ENCODE data around the gene FLT1.

The FLT1 gene

DNA sequence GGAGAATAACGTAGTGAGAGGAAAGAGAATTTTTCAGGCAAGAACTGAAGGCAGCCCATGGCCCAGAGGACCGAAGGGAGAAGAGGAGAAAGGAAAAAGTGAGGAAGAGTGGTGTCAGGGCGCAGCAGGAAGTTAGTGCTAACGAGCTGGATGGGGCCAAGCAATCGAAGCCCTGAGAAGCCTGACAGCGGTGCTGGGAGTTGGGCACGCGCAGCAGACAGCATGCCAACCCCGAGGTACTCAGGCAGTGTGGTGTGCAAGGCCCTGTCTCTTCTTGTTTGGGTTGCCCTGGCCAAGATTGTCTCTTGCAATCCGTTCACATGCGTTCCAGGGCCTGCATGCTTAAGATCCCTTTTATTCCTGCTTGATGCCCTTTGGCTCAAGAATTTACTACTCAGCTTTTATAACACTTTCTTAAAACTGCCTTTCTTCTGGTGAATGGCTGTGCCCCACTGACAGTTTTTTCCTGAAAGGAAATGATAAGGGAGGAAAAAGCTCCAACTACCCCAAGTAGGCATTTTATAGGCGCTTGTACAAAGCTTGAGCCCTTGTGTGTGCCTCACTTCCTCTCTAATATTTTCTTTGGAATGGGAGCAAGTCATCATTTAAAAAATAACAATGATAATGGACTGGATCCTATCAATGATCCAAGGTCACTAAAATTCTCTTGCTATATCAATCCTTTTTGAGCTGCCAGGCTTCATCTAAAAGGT lies 115.4 kb downstream of the FLT1 start:
- no peak for DNase-seq

DNA sequence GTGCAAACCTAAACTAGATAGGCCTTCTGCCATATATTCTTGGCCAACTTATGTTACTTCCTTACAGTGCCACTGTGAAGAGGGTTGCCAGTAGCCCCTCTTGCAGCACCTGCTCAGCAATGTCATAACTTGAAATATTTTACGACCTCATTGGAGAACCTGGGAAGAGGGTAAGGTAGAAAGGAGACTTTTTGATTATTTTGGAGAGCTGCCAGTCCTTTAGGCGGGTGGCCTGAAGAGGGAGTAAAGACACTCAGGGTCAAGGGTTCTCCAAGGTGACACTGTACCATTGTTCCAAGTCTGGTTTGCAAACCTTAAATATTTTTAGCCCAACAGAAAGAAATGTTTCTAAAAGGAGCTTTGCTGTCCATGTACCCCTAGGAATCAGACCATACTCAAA lies 118.3 kb downstream of the FLT1 start:
- no peak for DNase-seq

DNA sequence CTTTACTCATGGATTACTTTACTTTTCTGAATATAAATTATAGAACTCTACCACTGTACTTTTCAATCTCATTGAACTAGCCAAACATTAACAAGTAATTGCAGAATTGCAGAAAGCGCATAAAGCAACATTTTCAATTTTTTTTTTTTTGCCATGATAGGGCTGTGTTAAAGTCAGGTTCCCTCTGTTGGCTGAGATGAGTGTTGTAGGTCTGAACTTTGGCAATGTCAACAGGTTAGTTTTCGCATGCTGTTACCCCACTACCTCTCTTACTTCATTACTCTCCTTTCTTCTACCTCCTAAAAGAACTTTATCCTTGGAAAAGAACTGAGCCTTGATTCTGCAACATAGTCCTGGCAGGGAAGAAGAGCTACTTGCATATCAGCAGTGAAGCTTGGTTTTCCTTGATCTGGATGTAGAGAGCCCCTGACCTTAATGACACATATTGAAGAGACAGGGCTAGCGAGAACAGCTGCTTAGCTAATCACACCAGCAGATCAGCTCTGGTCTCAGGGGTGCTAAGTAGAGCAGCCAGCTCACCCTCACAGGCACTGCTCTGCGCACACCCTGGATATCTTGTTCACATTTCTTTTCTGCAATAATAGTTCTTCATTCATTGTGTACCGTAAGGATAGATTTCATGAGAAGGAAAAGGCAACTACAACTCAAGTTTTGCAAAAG lies 119.5 kb downstream of the FLT1 start:
- no peak for DNase-seq

- DNase-seq = no peak
Observed at GRCh38 chr13:28373810-28374209, 121.1 kb downstream of the FLT1 start.

- DNase-seq = no peak
Observed at GRCh38 chr13:28370448-28370847, 124.5 kb downstream of the FLT1 start.

- no peak for DNase-seq
Observed at GRCh38 chr13:28358708-28359107, 136.2 kb downstream of the FLT1 start.

DNA sequence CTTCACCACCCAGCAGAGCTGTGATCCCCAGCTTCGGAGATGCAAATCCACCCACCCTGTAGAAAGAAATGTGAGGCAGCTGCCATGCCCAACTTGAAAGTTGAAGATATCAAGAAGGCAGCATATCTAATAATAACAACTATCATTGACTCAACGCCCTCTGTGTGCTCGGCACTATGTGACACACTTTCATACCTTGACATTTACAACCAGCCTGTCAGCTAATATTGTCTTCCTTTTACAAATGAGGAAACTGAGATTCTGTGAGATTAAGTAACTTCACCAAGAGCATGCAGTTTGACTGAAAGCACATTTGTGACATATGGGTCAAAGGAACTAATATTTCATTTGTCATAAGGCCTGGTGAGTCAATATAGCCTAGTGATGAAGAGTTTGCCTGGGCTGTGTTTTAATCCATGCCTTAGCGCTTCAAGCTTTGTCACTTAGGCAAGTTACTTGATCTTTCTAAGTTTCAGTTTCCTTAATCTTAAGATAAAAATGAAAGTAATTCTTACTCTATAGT lies 137.0 kb downstream of the FLT1 start:
- DNase-seq = no peak

DNA sequence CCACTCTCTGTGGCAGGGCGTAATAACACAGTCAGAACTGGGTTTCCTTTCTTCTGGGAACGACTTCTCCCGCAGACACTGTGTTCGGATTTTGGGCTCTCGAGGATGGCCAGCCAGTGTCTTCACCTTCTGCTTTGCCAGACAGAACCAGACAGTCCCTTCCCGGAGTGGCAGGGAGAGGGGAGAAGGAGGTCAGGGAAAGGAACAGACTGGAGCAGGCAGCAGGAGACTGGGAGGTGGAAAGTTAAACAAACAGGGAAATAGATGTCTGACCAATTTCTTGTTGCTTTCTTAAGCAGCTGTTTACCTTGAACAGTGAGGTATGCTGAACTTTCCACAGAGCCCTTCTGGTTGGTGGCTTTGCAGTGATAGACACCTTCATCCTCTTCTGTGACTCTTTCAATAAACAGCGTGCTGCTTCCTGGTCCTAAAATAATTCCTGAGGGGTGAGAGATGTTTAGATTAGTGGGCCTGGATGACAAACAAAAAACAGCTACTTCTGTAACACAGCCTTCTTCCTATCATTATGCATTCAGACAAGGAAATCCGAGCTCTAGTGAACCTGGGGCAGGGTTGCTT lies 137.6 kb downstream of the FLT1 start:
- DNase-seq = no peak

DNA sequence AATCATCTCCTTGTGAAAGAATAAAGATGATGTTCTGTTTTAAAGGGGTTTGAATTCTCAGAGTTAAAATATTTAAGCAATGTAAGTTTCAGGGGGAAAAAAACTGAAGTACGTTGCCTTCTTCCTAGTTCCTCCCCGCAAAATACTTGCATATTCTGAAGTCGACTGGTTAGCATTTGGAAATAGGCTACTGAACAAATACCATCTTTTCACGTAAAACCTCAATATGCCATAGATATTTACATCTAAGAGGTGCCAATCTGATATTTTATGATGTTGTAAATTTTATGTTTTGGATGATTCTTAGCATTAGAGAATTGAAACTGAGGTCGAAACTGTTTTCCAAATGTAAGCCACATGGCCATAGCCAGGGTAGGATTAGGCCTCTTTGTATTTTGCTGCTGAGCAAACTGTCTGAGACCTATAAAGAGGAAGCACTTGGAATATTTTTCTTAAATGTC lies 138.3 kb downstream of the FLT1 start:
- DNase-seq = no peak

DNA sequence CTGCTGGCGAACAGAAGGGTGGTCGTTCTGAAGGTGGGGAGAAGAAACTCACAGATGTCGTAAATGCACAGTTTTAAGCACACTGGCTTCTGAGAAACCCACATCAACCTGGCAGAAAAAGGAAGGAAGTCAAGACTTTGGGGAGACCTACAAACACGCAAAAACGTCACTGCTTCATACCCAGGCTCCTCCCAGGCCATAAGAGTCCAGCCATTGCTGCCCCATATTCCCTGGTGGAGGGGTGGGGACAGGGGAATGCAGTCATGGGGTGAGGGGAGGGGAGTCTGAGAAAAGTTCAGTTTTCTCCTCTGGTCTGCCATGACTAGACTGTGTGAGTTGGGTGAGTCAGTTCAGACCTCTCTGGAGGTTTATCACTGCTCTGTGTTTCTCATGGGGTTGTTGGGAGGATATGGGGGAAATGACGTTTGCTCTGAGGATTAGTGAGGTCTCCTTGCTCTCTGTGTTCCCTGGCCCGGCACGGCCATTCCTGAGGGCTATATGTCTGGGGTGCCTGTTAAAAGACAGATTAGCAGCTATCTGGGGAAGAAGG lies 139.0 kb downstream of the FLT1 start:
- DNase-seq = no peak

DNA sequence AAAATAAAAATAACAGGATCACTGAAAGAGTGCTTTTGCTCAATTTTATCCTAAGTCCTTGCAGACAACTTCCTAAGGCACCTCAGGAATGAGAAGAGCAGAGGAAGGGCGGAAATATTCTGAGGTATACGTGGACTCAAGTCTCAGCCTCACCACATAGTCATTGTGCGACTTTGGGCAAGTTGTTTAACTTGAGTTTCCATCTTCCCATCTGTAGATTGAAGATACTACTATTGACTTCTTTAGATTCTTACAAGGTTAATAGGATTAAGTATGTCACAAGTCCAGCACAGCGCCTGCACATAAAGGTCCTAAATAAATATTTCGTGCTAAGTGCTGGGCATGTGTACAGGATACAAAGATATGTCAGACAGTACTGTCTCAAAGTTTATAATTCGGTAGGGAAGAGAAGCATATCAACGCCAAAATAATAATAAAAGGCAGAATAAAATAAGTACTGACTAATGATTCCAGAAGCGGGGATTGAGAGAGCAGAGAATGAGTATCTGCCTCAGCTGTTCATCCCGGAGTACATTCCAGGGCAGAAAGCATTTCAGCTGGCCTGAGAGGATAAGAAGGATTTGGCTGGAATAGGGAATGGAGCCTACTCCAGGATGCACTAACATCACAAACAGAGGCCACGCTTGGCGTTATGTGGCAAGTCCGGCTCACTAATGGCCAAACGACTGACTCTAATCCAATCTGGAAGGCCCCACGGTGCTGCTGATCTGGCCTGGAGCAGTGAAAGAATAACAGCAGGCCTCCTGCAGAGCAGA lies 139.7 kb downstream of the FLT1 start:
- DNase-seq = no peak

- no peak for DNase-seq
Observed at GRCh38 chr13:28353679-28354078, 141.2 kb downstream of the FLT1 start.

- DNase-seq = no peak
Observed at GRCh38 chr13:28349907-28350654, 144.8 kb downstream of the FLT1 start.

- no peak for DNase-seq
Observed at GRCh38 chr13:28349371-28349770, 145.6 kb downstream of the FLT1 start.

DNA sequence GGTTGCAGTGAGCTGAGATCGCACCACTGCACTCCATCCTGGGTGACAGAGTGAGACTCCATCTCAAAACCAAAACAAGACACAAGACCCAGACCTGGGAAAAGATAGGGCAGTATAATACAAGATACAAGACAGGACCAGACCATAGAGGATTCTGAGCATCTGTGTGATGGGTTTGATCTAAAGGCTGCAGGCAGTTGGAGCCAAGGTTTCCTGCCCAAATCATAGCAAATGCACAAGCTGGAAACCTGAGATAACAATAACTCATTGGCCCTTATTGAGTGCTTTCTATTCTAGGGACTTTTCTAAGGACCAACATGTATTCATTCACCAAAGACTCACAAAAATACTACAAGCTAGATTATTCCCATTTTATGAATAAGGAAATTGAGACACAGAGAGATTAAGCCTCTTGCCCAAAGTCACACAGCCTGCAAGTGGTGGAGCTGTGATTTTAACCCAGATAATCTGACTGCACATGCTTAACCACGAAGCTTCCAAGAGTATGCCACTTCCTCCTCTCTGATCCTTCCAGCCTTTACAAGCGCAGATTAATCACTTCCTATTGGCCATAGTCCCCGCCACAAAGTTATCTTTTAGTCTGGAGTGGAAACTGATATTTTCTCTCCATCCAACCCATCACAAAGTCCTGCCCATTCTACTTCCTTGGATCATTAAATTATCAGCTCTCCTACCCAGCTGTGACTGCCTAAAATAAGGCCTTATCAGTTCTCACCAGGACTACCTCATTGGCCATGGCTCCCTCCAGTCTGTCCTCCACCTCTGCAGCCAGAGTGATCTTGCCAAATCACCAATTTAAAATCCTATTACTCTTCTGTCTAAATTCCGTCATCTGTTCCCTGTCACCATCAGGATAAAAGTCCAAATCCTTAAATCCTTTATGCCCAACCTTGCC lies 147.2 kb downstream of the FLT1 start:
- DNase-seq = no peak

DNA sequence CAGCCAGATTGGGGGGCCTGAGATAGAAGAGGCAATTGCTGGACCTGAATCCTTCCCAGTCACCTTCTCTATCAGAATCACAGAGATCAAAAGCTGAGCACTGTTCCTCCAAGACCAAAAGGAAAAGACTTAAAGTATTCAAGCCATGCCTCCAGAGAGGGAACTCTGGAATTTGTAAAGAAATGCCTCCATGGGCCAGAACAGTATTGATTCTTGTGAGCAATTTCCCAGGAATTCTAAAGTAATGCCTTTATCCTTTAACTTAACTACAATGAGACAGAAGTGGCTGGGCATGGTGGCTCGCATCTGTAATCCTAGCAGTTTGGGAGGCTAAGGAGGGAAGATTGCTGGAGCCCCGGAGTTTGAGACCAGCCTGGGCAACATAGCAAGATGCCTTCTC lies 148.8 kb downstream of the FLT1 start:
- DNase-seq = no peak

GRCh38 chr13:28344163-28344562 lies 150.8 kb downstream of the FLT1 start:
- no peak for DNase-seq

DNA sequence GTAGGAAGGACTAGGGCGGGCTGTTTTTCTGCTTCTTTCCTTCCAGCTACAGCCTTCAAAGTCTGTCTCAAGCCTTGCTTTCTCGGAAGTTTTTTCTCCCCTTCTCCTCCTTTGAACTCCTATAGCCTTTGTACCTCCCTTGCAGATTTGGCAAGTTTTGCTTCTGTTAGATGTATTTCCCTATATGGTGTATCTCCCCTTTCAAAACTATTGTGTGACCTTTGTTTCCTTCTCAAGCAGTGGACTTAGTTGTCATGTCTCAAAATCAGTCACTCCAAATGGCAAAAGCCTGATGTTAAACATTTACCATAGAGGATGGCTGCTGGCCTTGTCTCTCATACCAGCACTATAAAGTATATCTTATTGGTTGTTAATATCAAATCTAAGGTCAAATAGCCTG lies 152.7 kb downstream of the FLT1 start:
- no peak for DNase-seq

DNA sequence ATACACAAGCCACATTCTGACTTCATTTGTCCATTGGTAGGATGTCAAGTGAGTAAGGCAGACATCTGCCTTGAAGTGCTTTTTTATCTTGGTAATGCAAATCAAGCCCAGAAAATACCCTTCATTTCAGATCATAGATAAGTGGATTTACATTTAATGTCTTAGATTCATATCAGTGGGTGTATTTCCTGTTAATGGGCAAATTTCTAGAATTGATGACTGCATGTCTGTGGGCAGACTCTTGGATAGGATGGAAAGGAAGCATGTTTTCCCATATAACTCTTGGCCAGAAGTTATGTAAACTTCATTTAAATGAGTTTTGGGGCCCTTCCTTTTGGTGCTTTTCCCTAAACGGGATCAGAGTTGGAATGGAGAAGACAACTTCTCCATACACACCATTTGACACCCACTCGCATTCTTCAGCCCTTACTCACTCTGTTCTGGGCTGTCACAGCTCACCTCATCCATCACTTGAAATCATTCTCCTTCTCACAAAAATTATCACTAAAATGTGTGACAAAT lies 154.6 kb downstream of the FLT1 start:
- DNase-seq = no peak

DNA sequence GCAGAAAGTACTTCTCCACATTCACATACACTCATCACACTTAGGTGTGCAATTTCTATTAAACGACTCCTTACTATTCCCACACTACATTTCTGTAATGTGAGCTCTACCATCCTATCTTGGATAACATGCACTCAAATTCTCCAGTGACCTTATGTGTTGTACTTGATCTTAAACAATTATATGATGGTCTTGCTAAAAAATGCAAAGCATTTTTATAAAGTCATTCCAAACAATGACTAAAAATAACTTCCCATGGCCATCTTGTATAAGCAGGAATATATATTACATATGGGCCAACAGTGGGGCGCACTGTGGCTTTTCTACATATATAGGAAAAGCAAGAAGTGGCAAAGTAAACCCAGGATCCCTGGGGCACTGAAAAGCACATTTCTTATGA lies 155.5 kb downstream of the FLT1 start:
- no peak for DNase-seq

- DNase-seq = no peak
Observed at GRCh38 chr13:28338742-28339141, 156.2 kb downstream of the FLT1 start.

Measured in right forelimb (tissue), 1 donor.